HUES48 (cell line): Measurements from ENCODE around the gene MNX1.

Experiments
- H3K27ac ChIP-seq: one replicate; pipeline ENCODE4 v1.7.0; 2013; ENCODE audit warnings: low read depth, low read length, inconsistent platforms
- H3K27me3 ChIP-seq: 2 replicates; pipeline ENCODE4 v1.6.1; 2013; ENCODE audit warnings: mild to moderate bottlenecking, low read length; ENCODE audit not compliant: control insufficient read depth, insufficient read depth
- H3K36me3 ChIP-seq: 2 replicates; pipeline ENCODE4 v1.6.1; 2013; ENCODE audit warnings: low read length; ENCODE audit not compliant: control insufficient read depth, insufficient read depth
- H3K4me1 ChIP-seq: 2 replicates; pipeline ENCODE4 v1.6.1; 2013; ENCODE audit warnings: mild to moderate bottlenecking, low read length; ENCODE audit not compliant: control insufficient read depth, insufficient read depth
- H3K4me3 ChIP-seq: 2 replicates; pipeline ENCODE4 v1.5.1; 2013; ENCODE audit warnings: mild to moderate bottlenecking, low read depth, low read length
- H3K9ac ChIP-seq: 2 replicates; pipeline ENCODE4 v1.6.1; 2013; ENCODE audit warnings: mild to moderate bottlenecking, low read depth, low read length, moderate library complexity
- H3K9me3 ChIP-seq: 2 replicates; pipeline ENCODE4 v1.6.1; 2013; ENCODE audit warnings: low read length; ENCODE audit not compliant: control insufficient read depth, insufficient read depth

The MNX1 gene

GRCh38 chr7:156984174-156984891, 26.1 kb downstream of the MNX1 start:
- Histone ChIP-seq H3K4me3 (no peak overlapping the region), H3K27ac (no peak overlapping the region), H3K9me3 (peaks cover 4% of the 10 kb centered on the region; the same call in 1 of the 2 replicates), H3K9ac (no peak overlapping the region), H3K4me1 (no peaks in the 10 kb centered on the region), H3K27me3 (no peaks in the 10 kb centered on the region), H3K36me3 (no peaks in the 10 kb centered on the region)

GRCh38 chr7:156979711-156980110, 30.8 kb downstream of the MNX1 start:
- H3K27ac ChIP-seq = no peak overlapping the region
- H3K27me3 ChIP-seq = no peaks in the 10 kb centered on the region
- no peak overlapping the region for H3K4me3 ChIP-seq
- no peak overlapping the region for H3K9ac ChIP-seq
- H3K9me3 ChIP-seq = peaks cover 4% of the 10 kb centered on the region; the same call in 1 of the 2 replicates
- no peaks in the 10 kb centered on the region for H3K36me3 ChIP-seq
- no peaks in the 10 kb centered on the region for H3K4me1 ChIP-seq

- peaks cover 4% of the 10 kb centered on the region; the same call in 1 of the 2 replicates for H3K9me3 ChIP-seq
- H3K36me3 ChIP-seq = no peaks in the 10 kb centered on the region
- no peaks in the 10 kb centered on the region for H3K27me3 ChIP-seq
- H3K27ac ChIP-seq = no peak overlapping the region
- H3K4me3 ChIP-seq = no peak overlapping the region
- H3K9ac ChIP-seq = no peak overlapping the region
- no peaks in the 10 kb centered on the region for H3K4me1 ChIP-seq
Measured at GRCh38 chr7:156979007-156979606, 31.4 kb downstream of the MNX1 start.

- H3K27me3 ChIP-seq = no peaks in the 10 kb centered on the region
- H3K36me3 ChIP-seq = peaks cover 17% of the 10 kb centered on the region
- no peaks in the 10 kb centered on the region for H3K4me1 ChIP-seq
- no peak overlapping the region for H3K4me3 ChIP-seq
- no peak overlapping the region for H3K27ac ChIP-seq
- no peak overlapping the region for H3K9ac ChIP-seq
- H3K9me3 ChIP-seq = no peaks in the 10 kb centered on the region; the same call in 1 of the 2 replicates
Measured at GRCh38 chr7:156975620-156976019, 34.8 kb downstream of the MNX1 start.

GRCh38 chr7:156969972-156970420, 40.5 kb downstream of the MNX1 start:
- H3K27ac ChIP-seq = no peak overlapping the region
- no peaks in the 10 kb centered on the region for H3K4me1 ChIP-seq
- H3K36me3 ChIP-seq = peaks cover 67% of the 10 kb centered on the region
- no peaks in the 10 kb centered on the region for H3K9me3 ChIP-seq
- no peak overlapping the region for H3K9ac ChIP-seq
- H3K4me3 ChIP-seq = no peak overlapping the region
- H3K27me3 ChIP-seq = no peaks in the 10 kb centered on the region

- Histone ChIP-seq H3K4me1 (no peaks in the 10 kb centered on the region), H3K4me3 (no peak overlapping the region), H3K27me3 (no peaks in the 10 kb centered on the region), H3K9me3 (no peaks in the 10 kb centered on the region), H3K9ac (no peak overlapping the region), H3K36me3 (peaks cover 85% of the 10 kb centered on the region), H3K27ac (no peak overlapping the region)
Measured at GRCh38 chr7:156968183-156968582, 42.3 kb downstream of the MNX1 start.

GRCh38 chr7:156966387-156966786, 44.1 kb downstream of the MNX1 start:
- Histone ChIP-seq H3K27me3 (no peaks in the 10 kb centered on the region), H3K27ac (no peak overlapping the region), H3K36me3 (peaks cover 93% of the 10 kb centered on the region), H3K4me3 (no peak overlapping the region), H3K4me1 (no peaks in the 10 kb centered on the region), H3K9me3 (no peaks in the 10 kb centered on the region), H3K9ac (no peak overlapping the region)

GRCh38 chr7:156964971-156965370, 45.5 kb downstream of the MNX1 start:
- Histone ChIP-seq H3K27me3 (no peaks in the 10 kb centered on the region), H3K36me3 (peaks cover 98% of the 10 kb centered on the region), H3K9me3 (no peaks in the 10 kb centered on the region)

GRCh38 chr7:156963472-156963871, 47.0 kb downstream of the MNX1 start:
- H3K27me3 ChIP-seq = no peaks in the 10 kb centered on the region
- no peak overlapping the region for H3K9ac ChIP-seq
- no peaks in the 10 kb centered on the region for H3K9me3 ChIP-seq
- H3K4me1 ChIP-seq = no peaks in the 10 kb centered on the region
- peaks cover 97% of the 10 kb centered on the region for H3K36me3 ChIP-seq
- no peak overlapping the region for H3K27ac ChIP-seq
- no peak overlapping the region for H3K4me3 ChIP-seq

More at GRCh38 chr7:156964971-156965370, 45.5 kb downstream of the MNX1 start:
- Histone ChIP-seq H3K27ac (no peak overlapping the region), H3K9ac (no peak overlapping the region), H3K4me3 (no peak overlapping the region), H3K4me1 (no peaks in the 10 kb centered on the region)

GRCh38 chr7:156962897-156963296, 47.6 kb downstream of the MNX1 start:
- H3K4me1 ChIP-seq = no peaks in the 10 kb centered on the region
- no peaks in the 10 kb centered on the region for H3K27me3 ChIP-seq
- H3K9ac ChIP-seq = no peak overlapping the region
- H3K36me3 ChIP-seq = peaks cover 97% of the 10 kb centered on the region
- no peaks in the 10 kb centered on the region for H3K9me3 ChIP-seq
- no peak overlapping the region for H3K4me3 ChIP-seq
- no peak overlapping the region for H3K27ac ChIP-seq

GRCh38 chr7:156962145-156962544, 48.3 kb downstream of the MNX1 start:
- Histone ChIP-seq H3K27me3 (no peaks in the 10 kb centered on the region), H3K36me3 (peaks cover 94% of the 10 kb centered on the region), H3K9ac (no peak overlapping the region), H3K4me1 (no peaks in the 10 kb centered on the region), H3K27ac (no peak overlapping the region), H3K9me3 (no peaks in the 10 kb centered on the region), H3K4me3 (no peak overlapping the region)
